HUES6 (cell line): ENCODE data around the gene RNF157.

ENCODE experiments used
- H3K27ac ChIP-seq: 2 replicates; pipeline ENCODE4 v1.7.0; 2013; ENCODE audit warnings: low read depth, mild to moderate bottlenecking, low read length, inconsistent platforms
- H3K27me3 ChIP-seq: 2 replicates; pipeline ENCODE4 v1.6.1; 2013; ENCODE audit warnings: low read length; ENCODE audit not compliant: control insufficient read depth, insufficient read depth
- H3K36me3 ChIP-seq: 2 replicates; pipeline ENCODE4 v1.6.1; 2013; ENCODE audit warnings: low read length; ENCODE audit not compliant: control insufficient read depth, insufficient read depth
- H3K4me1 ChIP-seq: 2 replicates; pipeline ENCODE4 v1.6.1; 2013; ENCODE audit warnings: low read length; ENCODE audit not compliant: control insufficient read depth, insufficient read depth
- H3K4me3 ChIP-seq: 2 replicates; pipeline ENCODE4 v1.5.1; 2013; ENCODE audit warnings: low read depth, low read length
- H3K9ac ChIP-seq: one replicate; pipeline ENCODE4 v1.6.1; 2013; ENCODE audit warnings: mild to moderate bottlenecking, low read length
- H3K9me3 ChIP-seq: 2 replicates; pipeline ENCODE4 v1.6.1; 2013; ENCODE audit warnings: low read depth, low read length; ENCODE audit not compliant: control insufficient read depth, insufficient read depth

The RNF157 gene

GRCh38 chr17:76152591-76152990 is 87.7 kb downstream of the RNF157 start:
- H3K27ac ChIP-seq = no peak overlapping the region
- H3K4me3 ChIP-seq = no peak overlapping the region
- no peaks in the 10 kb centered on the region for H3K9me3 ChIP-seq
- H3K9ac ChIP-seq = no peak overlapping the region
- H3K36me3 ChIP-seq = no peaks in the 10 kb centered on the region
- peaks cover 10% of the 10 kb centered on the region for H3K4me1 ChIP-seq
- no peaks in the 10 kb centered on the region for H3K27me3 ChIP-seq

GRCh38 chr17:76151896-76152454 is 88.3 kb downstream of the RNF157 start:
- no peaks in the 10 kb centered on the region for H3K9me3 ChIP-seq
- no peaks in the 10 kb centered on the region for H3K27me3 ChIP-seq
- H3K9ac ChIP-seq = no peak overlapping the region
- H3K27ac ChIP-seq = no peak overlapping the region
- no peaks in the 10 kb centered on the region for H3K36me3 ChIP-seq
- H3K4me1 ChIP-seq = peaks cover 10% of the 10 kb centered on the region
- no peak overlapping the region for H3K4me3 ChIP-seq

GRCh38 chr17:76150712-76151622 is 89.3 kb downstream of the RNF157 start:
- no peak overlapping the region for H3K9ac ChIP-seq
- peaks cover 11% of the 10 kb centered on the region for H3K4me1 ChIP-seq
- no peak overlapping the region for H3K4me3 ChIP-seq
- H3K27me3 ChIP-seq = peaks cover 4% of the 10 kb centered on the region; the same call in 1 of the 2 replicates
- H3K36me3 ChIP-seq = no peaks in the 10 kb centered on the region
- no peaks in the 10 kb centered on the region for H3K9me3 ChIP-seq
- no peak overlapping the region for H3K27ac ChIP-seq

GRCh38 chr17:76149214-76149613 is 91.1 kb downstream of the RNF157 start:
- Histone ChIP-seq H3K27me3 (peaks cover 20% of the 10 kb centered on the region), H3K36me3 (no peaks in the 10 kb centered on the region), H3K4me3 (no peak overlapping the region), H3K27ac (no peak overlapping the region), H3K4me1 (peaks cover 27% of the 10 kb centered on the region), H3K9ac (no peak overlapping the region), H3K9me3 (no peaks in the 10 kb centered on the region)

GRCh38 chr17:76148015-76148326 is 92.3 kb downstream of the RNF157 start:
- Histone ChIP-seq H3K9me3 (no peaks in the 10 kb centered on the region), H3K4me1 (peaks cover 25% of the 10 kb centered on the region), H3K36me3 (no peaks in the 10 kb centered on the region), H3K27me3 (peaks cover 32% of the 10 kb centered on the region), H3K9ac (no peak overlapping the region), H3K27ac (no peak overlapping the region), H3K4me3 (no peak overlapping the region)

- Histone ChIP-seq H3K36me3 (no peaks in the 10 kb centered on the region), H3K27me3 (peaks cover 37% of the 10 kb centered on the region), H3K4me1 (peaks cover 30% of the 10 kb centered on the region), H3K4me3 (no peak overlapping the region), H3K9me3 (no peaks in the 10 kb centered on the region), H3K9ac (no peak overlapping the region), H3K27ac (no peak overlapping the region)
Measured at GRCh38 chr17:76147211-76148014, 92.9 kb downstream of the RNF157 start.

GRCh38 chr17:76146053-76146851 is 94.0 kb downstream of the RNF157 start:
- Histone ChIP-seq H3K4me1 (peaks cover 40% of the 10 kb centered on the region), H3K9ac (no peak overlapping the region), H3K4me3 (no peak overlapping the region), H3K27me3 (peaks cover 49% of the 10 kb centered on the region), H3K36me3 (no peaks in the 10 kb centered on the region), H3K27ac (no peak overlapping the region), H3K9me3 (no peaks in the 10 kb centered on the region)

GRCh38 chr17:76145231-76146052 is 94.9 kb downstream of the RNF157 start:
- no peaks in the 10 kb centered on the region for H3K9me3 ChIP-seq
- no peaks in the 10 kb centered on the region for H3K36me3 ChIP-seq
- H3K4me1 ChIP-seq = peaks cover 40% of the 10 kb centered on the region
- no peak overlapping the region for H3K27ac ChIP-seq
- H3K9ac ChIP-seq = no peak overlapping the region
- peaks cover 56% of the 10 kb centered on the region for H3K27me3 ChIP-seq
- H3K4me3 ChIP-seq = no peak overlapping the region

GRCh38 chr17:76142585-76143041 is 97.7 kb downstream of the RNF157 start:
- Histone ChIP-seq H3K9me3 (no peaks in the 10 kb centered on the region), H3K9ac (no peak overlapping the region), H3K4me1 (peaks cover 62% of the 10 kb centered on the region), H3K27me3 (peaks cover 84% of the 10 kb centered on the region), H3K27ac (no peak overlapping the region), H3K36me3 (no peaks in the 10 kb centered on the region), H3K4me3 (no peak overlapping the region)

- Histone ChIP-seq H3K9me3 (no peaks in the 10 kb centered on the region), H3K4me3 (peak overlapping the region; percentile 77), H3K4me1 (peaks cover 68% of the 10 kb centered on the region), H3K9ac (no peak overlapping the region), H3K36me3 (no peaks in the 10 kb centered on the region), H3K27me3 (peaks cover 89% of the 10 kb centered on the region), H3K27ac (no peak overlapping the region)
Measured at GRCh38 chr17:76142039-76142584, 98.2 kb downstream of the RNF157 start.
